ENCODE results near the gene TSHR.
"Not testable (repeated sequence)": the region's sequence is repeated elsewhere in the genome, so short reads cannot be mapped to it uniquely, and the experiment has no call there.

Gene TSHR

GRCh38 chr14:81001447-81001846, 46.0 kb downstream of the TSHR start:
- DNase-seq, result no peak

GRCh38 chr14:81004575-81004974, 49.2 kb downstream of the TSHR start:
- DNase-seq, result peak; percentile 33

- DNase-seq, result no peak
Observed at GRCh38 chr14:81005540-81006228, 50.3 kb downstream of the TSHR start.

GRCh38 chr14:81006266-81006665, 50.8 kb downstream of the TSHR start:
- DNase-seq, result no peak

GRCh38 chr14:81007131-81007530, 51.7 kb downstream of the TSHR start:
- no peak for DNase-seq

DNA sequence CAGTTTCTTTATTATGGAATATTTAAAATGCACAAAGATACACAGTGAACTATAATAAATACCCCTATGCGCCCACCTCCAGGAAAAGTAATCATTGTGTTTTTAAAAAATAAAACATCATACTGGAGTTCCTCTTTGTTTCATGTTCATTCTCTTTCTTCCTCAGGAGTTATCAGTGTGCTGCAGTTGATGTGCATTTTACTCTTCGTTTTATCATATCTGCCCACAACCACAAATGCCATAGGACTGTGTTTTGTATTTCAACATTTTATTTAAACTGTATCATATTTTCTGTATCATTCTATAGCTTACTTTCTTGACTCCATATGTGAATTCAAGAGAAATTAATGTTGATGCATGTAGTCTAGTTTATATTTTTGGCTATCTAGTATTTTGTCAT, 53.9 kb downstream of the TSHR start:
- no peak for DNase-seq

GRCh38 chr14:81018251-81018650, 62.8 kb downstream of the TSHR start:
- DNase-seq, result no peak

GRCh38 chr14:81018684-81019083, 63.3 kb downstream of the TSHR start:
- DNase-seq, result no peak

DNA sequence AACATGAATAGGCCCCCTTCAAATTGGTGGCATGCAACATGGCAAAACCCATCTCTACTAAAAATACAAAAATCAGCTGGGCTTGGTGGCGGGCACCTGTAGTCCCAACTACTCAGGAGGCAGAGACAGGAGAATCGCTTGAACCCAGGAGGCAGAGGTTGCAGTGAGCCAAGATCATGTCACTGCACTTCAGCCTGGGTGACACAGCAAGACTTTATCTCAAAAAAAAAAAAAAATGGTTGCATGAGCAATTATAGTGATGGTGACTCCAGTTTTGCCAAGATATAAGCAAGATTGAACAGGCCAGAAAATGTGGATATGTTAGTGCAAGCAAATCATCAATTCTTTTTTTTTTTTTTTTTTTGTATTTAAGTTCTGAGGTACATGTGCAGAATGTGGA, 63.7 kb downstream of the TSHR start:
- not testable (repeated sequence) for DNase-seq

- no peak for DNase-seq
Observed at GRCh38 chr14:81023095-81023710, 67.8 kb downstream of the TSHR start.

DNA sequence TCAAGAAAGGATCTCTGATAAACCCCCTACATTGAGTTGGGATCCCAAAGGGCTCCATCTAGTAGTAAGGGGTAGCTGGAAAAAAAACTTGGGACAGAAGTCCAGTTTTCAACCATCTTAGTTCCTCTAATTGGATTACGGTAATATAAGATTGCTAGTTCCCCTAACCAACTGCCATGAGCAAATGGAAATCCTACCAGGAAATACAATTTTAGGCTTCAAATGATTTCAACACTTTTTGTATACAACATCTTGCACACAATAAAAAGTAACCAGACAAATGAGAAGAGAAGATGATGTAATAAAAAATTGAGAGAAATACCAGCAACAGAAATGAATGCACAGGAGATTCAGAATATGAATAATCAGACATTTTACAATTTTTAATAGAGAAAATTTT, 73.0 kb downstream of the TSHR start:
- no peak for DNase-seq

GRCh38 chr14:81031488-81031887, 76.1 kb downstream of the TSHR start:
- DNase-seq, result no peak

DNA sequence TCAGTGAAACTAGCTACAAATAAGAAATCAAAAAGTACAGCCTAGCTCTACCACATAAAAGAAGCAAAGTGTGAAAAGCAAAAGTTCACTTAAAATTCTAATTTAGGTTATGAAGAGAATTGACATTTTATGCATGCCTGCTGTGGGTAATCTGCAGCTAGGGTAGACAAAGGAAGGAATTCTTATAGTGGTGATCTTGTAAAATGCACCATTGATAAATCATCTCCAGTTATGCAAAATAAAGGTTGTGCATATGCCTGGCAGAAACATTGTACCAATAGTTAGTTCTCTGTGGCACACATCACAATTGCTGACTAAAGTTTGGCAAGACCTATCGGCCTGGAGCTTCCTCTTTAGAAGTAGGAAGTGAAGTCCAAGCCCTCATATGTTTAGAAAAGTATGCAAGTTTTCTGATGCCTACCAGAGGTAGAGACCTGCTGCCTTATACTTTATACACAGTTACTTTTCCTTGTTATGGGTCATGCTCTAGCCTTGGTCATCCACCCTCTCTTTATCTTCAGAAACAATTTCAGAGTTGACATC, 78.3 kb downstream of the TSHR start:
- no peak for DNase-seq

DNA sequence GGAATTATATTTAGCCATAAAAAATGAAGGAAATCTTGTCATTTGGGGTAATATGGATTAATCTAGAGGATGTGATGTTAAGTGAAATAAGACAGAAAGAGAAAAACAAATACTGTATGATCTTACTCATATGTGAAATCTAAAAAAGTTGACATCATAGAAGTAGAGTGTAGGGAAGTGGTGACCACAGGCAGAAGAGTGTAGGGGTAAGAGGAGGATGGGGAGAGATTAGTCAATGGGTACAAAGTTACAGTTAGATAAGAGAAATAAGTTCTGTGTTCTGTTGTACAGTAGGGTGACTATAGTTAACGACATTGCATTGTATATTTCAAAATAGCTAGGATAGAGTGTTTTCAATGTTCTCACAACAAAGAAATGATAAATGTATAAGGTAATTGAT, 87.0 kb downstream of the TSHR start:
- DNase-seq, result no peak

- no peak for DNase-seq
Observed at GRCh38 chr14:81051547-81051946, 96.1 kb downstream of the TSHR start.

- not testable (repeated sequence) for DNase-seq
Observed at GRCh38 chr14:81054057-81054456, 98.6 kb downstream of the TSHR start.

DNA sequence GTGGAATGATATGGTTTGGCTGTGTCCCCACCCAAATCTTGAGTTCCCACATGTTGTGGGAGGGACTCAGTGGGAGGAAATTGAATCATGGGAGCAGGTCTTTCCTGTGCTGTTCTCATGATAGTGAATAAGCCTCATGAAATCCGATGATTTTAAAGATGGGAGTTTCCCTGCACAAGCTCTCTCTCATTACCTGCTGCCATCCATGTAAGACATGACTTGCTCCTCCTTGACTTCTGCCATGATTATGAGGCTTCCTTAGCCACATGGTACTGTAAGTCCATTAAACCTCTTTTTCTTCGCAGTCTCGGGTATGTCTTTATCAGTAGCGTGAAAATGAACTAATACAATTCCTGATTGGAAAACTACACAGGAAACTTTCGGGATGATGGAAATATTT, 100.5 kb downstream of the TSHR start:
- no peak for DNase-seq

GRCh38 chr14:81062380-81062779, 107.0 kb downstream of the TSHR start:
- DNase-seq, result no peak

DNA sequence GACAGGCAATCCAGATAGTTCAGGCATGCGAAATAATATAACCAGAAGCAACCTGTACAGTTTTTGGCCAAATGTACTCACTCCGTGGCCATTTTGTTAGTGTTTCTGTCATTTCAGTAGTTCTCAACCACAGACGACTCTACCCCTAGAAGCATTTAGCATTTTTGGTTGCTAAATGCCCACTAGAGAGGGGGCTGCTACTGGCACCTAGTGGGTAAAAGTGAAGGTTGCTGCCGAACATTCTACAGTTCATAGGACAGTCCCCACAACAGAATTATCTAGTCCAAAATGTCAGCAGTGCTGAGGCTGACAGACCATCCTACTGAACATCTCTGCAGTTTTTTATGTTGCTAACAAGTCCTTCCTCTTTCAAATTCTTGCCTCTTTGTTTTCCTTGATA, 107.4 kb downstream of the TSHR start:
- peak; percentile 60 for DNase-seq

GRCh38 chr14:81066672-81067071, 111.3 kb downstream of the TSHR start:
- DNase-seq, result peak; percentile 56

DNA sequence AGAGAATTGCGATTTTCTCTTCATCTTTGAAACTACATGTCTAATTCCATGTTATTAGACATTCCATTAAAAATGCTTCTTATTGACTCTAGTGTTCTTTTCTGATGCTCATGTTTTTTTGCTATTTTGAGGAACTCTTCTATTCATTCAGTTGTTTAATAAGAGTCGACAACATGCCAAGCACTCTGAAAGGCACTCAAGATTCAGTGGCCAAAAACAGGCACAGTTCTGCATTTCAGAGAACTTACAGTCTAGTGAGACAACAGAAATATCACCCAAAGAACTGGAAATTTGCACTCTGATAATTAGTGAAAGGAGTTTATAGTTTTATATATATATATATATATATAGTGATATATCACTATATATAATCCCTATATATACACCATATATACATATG, 111.7 kb downstream of the TSHR start:
- no peak for DNase-seq

DNA sequence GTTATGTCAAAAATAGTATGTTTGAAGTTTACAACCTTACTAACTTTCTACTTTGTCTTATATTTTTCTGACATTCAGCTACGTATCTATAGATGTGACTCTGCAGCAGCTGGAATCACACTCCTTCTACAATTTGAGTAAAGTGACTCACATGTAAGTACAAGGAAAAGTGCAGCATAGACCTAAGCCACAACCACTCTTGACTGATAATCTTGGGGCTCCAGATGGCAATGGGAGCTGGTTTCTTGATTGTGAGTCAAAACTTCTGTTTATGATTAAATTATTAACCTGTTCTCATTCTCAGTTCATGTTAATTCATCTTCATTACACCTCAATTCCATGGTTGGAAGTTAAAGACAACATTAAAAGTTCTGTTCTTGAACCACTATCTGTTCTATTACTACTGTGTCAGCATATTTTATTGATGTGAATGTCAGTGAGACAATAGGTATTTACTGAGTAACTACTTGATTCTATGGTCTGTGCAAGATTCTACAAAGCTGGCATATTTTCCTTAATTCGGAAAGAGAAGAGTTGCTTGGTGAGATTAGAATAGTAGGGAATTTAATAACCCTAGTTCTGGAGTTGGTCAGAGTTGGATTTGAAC, 112.9 kb downstream of the TSHR start:
- DNase-seq, result no peak

- DNase-seq, result peak; percentile 14
Observed at GRCh38 chr14:81070511-81070910, 115.1 kb downstream of the TSHR start.

DNA sequence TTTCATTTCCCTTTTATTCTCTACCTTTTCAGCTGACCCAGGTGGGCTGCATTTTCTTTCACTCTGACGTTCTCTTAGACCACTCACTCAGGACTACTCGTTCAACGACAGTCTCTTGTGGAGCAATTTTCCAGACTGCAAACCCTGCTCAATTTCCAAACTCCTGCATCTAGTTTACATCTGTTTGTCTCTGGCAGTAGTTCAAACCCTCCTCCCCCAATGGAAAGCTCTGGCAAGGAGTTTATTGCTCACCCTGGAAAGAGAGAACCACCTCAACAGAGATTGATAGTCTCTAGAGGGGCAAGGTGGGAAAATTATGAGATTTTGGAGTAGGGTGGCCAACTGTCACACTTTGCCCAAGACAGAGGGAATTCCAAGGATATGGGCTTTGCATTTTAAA, 130.2 kb downstream of the TSHR start:
- DNase-seq, result peak; percentile 7

All from NCI-H69 (cell line).